NCI-H2107 treated with DMSO at 0.1 percent for 48 hours (cell line): ENCODE results near the gene FADS2.
"Not testable (repeated sequence)": the region's sequence is repeated elsewhere in the genome, so short reads cannot be mapped to it uniquely, and the experiment has no call there.

Experiments
- DNase-seq: peaks from one replicate; lab custom pipeline; 2025; ENCODE audit not compliant: unreplicated experiment; lab: John Stamatoyannopoulos, UW

FADS2 gene

GRCh38 chr11:61866958-61867343 lies 38.9 kb downstream of the FADS2 start:
- DNase-seq: no peak

- DNase-seq: no peak
Observed at GRCh38 chr11:61868571-61869428, 40.7 kb downstream of the FADS2 start.

GRCh38 chr11:61869429-61869707 lies 41.3 kb downstream of the FADS2 start:
- no peak for DNase-seq

GRCh38 chr11:61869708-61870451 lies 41.8 kb downstream of the FADS2 start:
- no peak for DNase-seq

- no peak for DNase-seq
Observed at GRCh38 chr11:61870541-61871031, 42.5 kb downstream of the FADS2 start.

GRCh38 chr11:61871158-61871597 lies 43.1 kb downstream of the FADS2 start:
- peak; percentile 68 for DNase-seq

GRCh38 chr11:61872935-61873565 lies 45.0 kb downstream of the FADS2 start:
- no peak for DNase-seq

- no peak for DNase-seq
Observed at GRCh38 chr11:61873588-61874376, 45.7 kb downstream of the FADS2 start.

GRCh38 chr11:61874377-61874809 lies 46.3 kb downstream of the FADS2 start:
- DNase-seq: no peak

- DNase-seq: no peak
Observed at GRCh38 chr11:61874853-61875252, 46.8 kb downstream of the FADS2 start.

GRCh38 chr11:61875698-61876097 lies 47.6 kb downstream of the FADS2 start:
- DNase-seq: no peak

GRCh38 chr11:61879152-61879551 lies 51.1 kb downstream of the FADS2 start:
- no peak for DNase-seq

- DNase-seq: no peak
Observed at GRCh38 chr11:61880031-61880430, 51.9 kb downstream of the FADS2 start.

- DNase-seq: no peak
Observed at GRCh38 chr11:61880454-61880853, 52.4 kb downstream of the FADS2 start.

GRCh38 chr11:61881397-61881796 lies 53.3 kb downstream of the FADS2 start:
- DNase-seq: no peak

- DNase-seq: not testable (repeated sequence)
Observed at GRCh38 chr11:61882267-61882666, 54.2 kb downstream of the FADS2 start.

- no peak for DNase-seq
Observed at GRCh38 chr11:61882879-61883278, 54.8 kb downstream of the FADS2 start.

GRCh38 chr11:61883327-61883726 lies 55.2 kb downstream of the FADS2 start:
- DNase-seq: no peak

GRCh38 chr11:61883947-61884346 lies 55.8 kb downstream of the FADS2 start:
- no peak for DNase-seq

GRCh38 chr11:61885166-61885778 lies 57.2 kb downstream of the FADS2 start:
- peak; percentile 36 for DNase-seq
